Neuronal stem cell (in vitro differentiated cells): ENCODE results near the gene ATP1A2.

ENCODE experiments used
- DNase-seq: peaks from one replicate; pipeline ENCODE4 v3.0.0-alpha.2; 2013; ENCODE audit warnings: low spot score
- H2AFZ ChIP-seq: one replicate; pipeline ENCODE4 v1.6.1; 2013; ENCODE audit warnings: mild to moderate bottlenecking, low read length, inconsistent platforms
- H2AK5ac ChIP-seq: 2 replicates; pipeline ENCODE4 v1.6.1; 2013; ENCODE audit warnings: low read depth, mild to moderate bottlenecking, inconsistent platforms, low read length, moderate library complexity, mixed read lengths
- H2BK120ac ChIP-seq: 2 replicates; pipeline ENCODE4 v1.6.1; 2013; ENCODE audit warnings: low read depth, mild to moderate bottlenecking, inconsistent platforms, low read length, moderate library complexity, mixed read lengths
- H2BK12ac ChIP-seq: one replicate; pipeline ENCODE4 v1.6.1; 2013; ENCODE audit warnings: low read length, inconsistent platforms
- H2BK15ac ChIP-seq: 2 replicates; pipeline ENCODE4 v1.6.1; 2013; ENCODE audit warnings: mild to moderate bottlenecking, low read length, inconsistent platforms, mixed read lengths
- H2BK5ac ChIP-seq: one replicate; pipeline ENCODE4 v1.6.1; 2013; ENCODE audit warnings: inconsistent platforms, mild to moderate bottlenecking, low read length, moderate library complexity
- H3K14ac ChIP-seq: one replicate; pipeline ENCODE4 v1.6.1; 2013; ENCODE audit warnings: low read length, inconsistent platforms
- H3K18ac ChIP-seq: 2 replicates; pipeline ENCODE4 v1.6.1; 2013; ENCODE audit warnings: low read length, inconsistent platforms
- H3K23ac ChIP-seq: 2 replicates; pipeline ENCODE4 v1.6.1; 2013; ENCODE audit warnings: low read depth, mild to moderate bottlenecking, mixed read lengths, low read length, inconsistent platforms; ENCODE audit not compliant: poor library complexity
- H3K27ac ChIP-seq: replicated peaks from 3 replicates; pipeline ENCODE4 v1.5.1; 2013; ENCODE audit warnings: low read length, inconsistent platforms
- H3K27me3 ChIP-seq, 3 experiments: 2 replicates each; pipeline ENCODE4 v1.6.1; 2013; ENCODE audit warnings: low read length in 3 of 3, mild to moderate bottlenecking in 2 of 3, inconsistent platforms in 1 of 3, low read depth in 1 of 3, mixed read lengths in 1 of 3, moderate library complexity in 1 of 3; ENCODE audit not compliant: control insufficient read depth in 3 of 3, insufficient read depth in 3 of 3
- H3K36me3 ChIP-seq, 2 donors: replicated peaks in 1 of 2; 2 replicates each; pipeline ENCODE4 v1.6.1; 2013; ENCODE audit warnings: low read length in 2 of 2; ENCODE audit not compliant: control insufficient read depth in 2 of 2, insufficient read depth in 2 of 2
- H3K4ac ChIP-seq: 2 replicates; pipeline ENCODE4 v1.6.1; 2013; ENCODE audit warnings: inconsistent platforms, mild to moderate bottlenecking, low read length, moderate library complexity
- H3K4me1 ChIP-seq, 2 donors: 1 replicate in 1 of 2; 2 replicates in 1 of 2; pipeline ENCODE4 v1.6.1; 2013; ENCODE audit warnings: low read length in 2 of 2, low read depth in 1 of 2; ENCODE audit not compliant: control insufficient read depth in 2 of 2, insufficient read depth in 1 of 2
- H3K4me2 ChIP-seq: one replicate; pipeline ENCODE4 v1.6.1; 2013; ENCODE audit warnings: mild to moderate bottlenecking, low read length, inconsistent platforms; ENCODE audit not compliant: insufficient read depth, poor library complexity, severe bottlenecking
- H3K4me3 ChIP-seq, 2 donors: 2 replicates each; pipeline ENCODE4 v1.5.1; 2013; ENCODE audit warnings: low read length in 2 of 2, mild to moderate bottlenecking in 2 of 2, inconsistent platforms in 1 of 2, moderate library complexity in 1 of 2
- H3K79me1 ChIP-seq: one replicate; pipeline ENCODE4 v1.6.1; 2013; ENCODE audit warnings: low read depth, mild to moderate bottlenecking, inconsistent platforms, low read length, moderate library complexity
- H3K9ac ChIP-seq: one replicate; pipeline ENCODE4 v1.6.1; 2013; ENCODE audit warnings: mild to moderate bottlenecking, low read depth, low read length, inconsistent platforms; ENCODE audit not compliant: poor library complexity
- H3K9me3 ChIP-seq, 2 donors: replicated peaks in 1 of 2; 2 replicates each; pipeline versions ENCODE3 to v1.6.1; 2013; ENCODE audit warnings: low read length in 2 of 2, mild to moderate bottlenecking in 2 of 2, inconsistent platforms in 1 of 2, low read depth in 1 of 2, mixed read lengths in 1 of 2, moderate library complexity in 1 of 2; ENCODE audit not compliant: control insufficient read depth in 2 of 2, insufficient read depth in 1 of 2
- H4K8ac ChIP-seq: one replicate; pipeline ENCODE4 v1.6.1; 2013; ENCODE audit warnings: low read depth, mild to moderate bottlenecking, inconsistent platforms, low read length, moderate library complexity
- H4K91ac ChIP-seq: one replicate; pipeline ENCODE4 v1.6.1; 2013; ENCODE audit warnings: low read length, low read depth, mild to moderate bottlenecking, inconsistent platforms; ENCODE audit not compliant: poor library complexity
- WGBS, 2 donors: extraction: QIAGEN DNeasy Blood & Tissue Kit; methylation state at CpG; one replicate each; pipeline ENCODE4 v1.1.7; 2013; ENCODE audit warnings: missing lambda C conversion rate in 2 of 2, mixed read lengths in 1 of 2; ENCODE audit not compliant: insufficient read length in 2 of 2, insufficient replicate concordance in 1 of 2; ENCODE audit errors: extremely low coverage in 2 of 2; 5-methylcytosine and 5-hydroxymethylcytosine counted together

The ATP1A2 gene

GRCh38 chr1:160112357-160112756 lies 3.2 kb upstream of the ATP1A2 start:
- no CpG with 5 or more reads among the region's 12 CpGs for WGBS, 2 donors
- Histone ChIP-seq H3K18ac (peak overlapping the region; percentile 20), H3K79me1 (peaks cover 3% of the 10 kb centered on the region), H2BK15ac (peak overlapping the region; percentile 12), H2AK5ac (no peak overlapping the region), H3K9ac (no peak overlapping the region), H2BK5ac (no peak overlapping the region), H4K8ac (no peak overlapping the region), H4K91ac (no peak overlapping the region), H3K4me2 (no peak overlapping the region), H3K27ac (no peak overlapping the region), H3K23ac (no peak overlapping the region), H3K36me3 (no peaks in the 10 kb centered on the region), H3K14ac (no peak overlapping the region), H2BK12ac (no peak overlapping the region), H3K4ac (no peak overlapping the region), H3K4me1 (peaks cover 54 to 63% of the 10 kb centered on the region in 2 donors), H3K9me3 (no peaks in the 10 kb centered on the region), H3K4me3 (no peak overlapping the region), H3K27me3 (no peaks in the 10 kb centered on the region), H2BK120ac (no peak overlapping the region), H2AFZ (no peak overlapping the region)
- no peak for DNase-seq

- Histone ChIP-seq H3K18ac (peak overlapping the region; percentile 23), H4K8ac (no peak overlapping the region), H2BK5ac (no peak overlapping the region), H3K9me3 (no peaks in the 10 kb centered on the region), H3K4me1 (peaks cover 59 to 72% of the 10 kb centered on the region in 2 donors), H2BK15ac (no peak overlapping the region), H3K36me3 (no peaks in the 10 kb centered on the region), H3K27me3 (no peaks in the 10 kb centered on the region), H3K4me3 (no peak overlapping the region), H3K4me2 (no peak overlapping the region), H3K79me1 (peaks cover 3% of the 10 kb centered on the region), H3K27ac (peak overlapping the region; percentile 25), H2BK12ac (peak overlapping the region; percentile 53), H4K91ac (no peak overlapping the region), H3K14ac (no peak overlapping the region), H2AFZ (no peak overlapping the region), H3K23ac (no peak overlapping the region), H2BK120ac (no peak overlapping the region), H3K4ac (no peak overlapping the region), H2AK5ac (no peak overlapping the region), H3K9ac (no peak overlapping the region)
- no peak for DNase-seq
- whole genome bisulfite sequencing, 2 donors: no CpG with 5 or more reads among the region's 8 CpGs
Measured at GRCh38 chr1:160113407-160113806, 2.2 kb upstream of the ATP1A2 start.

GRCh38 chr1:160114085-160114484 lies 1.5 kb upstream of the ATP1A2 start:
- Histone ChIP-seq H3K23ac (no peak overlapping the region), H3K27ac (peak overlapping the region; percentile 25), H2AK5ac (peak overlapping the region; percentile 20), H2BK12ac (no peak overlapping the region), H2BK15ac (peak overlapping the region; percentile 32), H3K14ac (no peak overlapping the region), H3K27me3 (no peaks in the 10 kb centered on the region), H3K9ac (no peak overlapping the region), H3K4me3 (no peak overlapping the region), H4K8ac (no peak overlapping the region), H3K18ac (no peak overlapping the region), H3K4me2 (no peak overlapping the region), H3K4me1 (peaks cover 58 to 67% of the 10 kb centered on the region in 2 donors), H2AFZ (peak overlapping the region; percentile 32), H3K79me1 (peaks cover 3% of the 10 kb centered on the region), H3K4ac (no peak overlapping the region), H3K9me3 (no peaks in the 10 kb centered on the region), H2BK5ac (no peak overlapping the region), H2BK120ac (no peak overlapping the region), H4K91ac (no peak overlapping the region), H3K36me3 (no peaks in the 10 kb centered on the region)
- no CpG with 5 or more reads among the region's 4 CpGs for WGBS, 2 donors
- DNase-seq: no peak

- no peak overlapping the region for H4K91ac ChIP-seq
- peak overlapping the region; percentile 43 for H2BK15ac ChIP-seq
- H2BK5ac ChIP-seq: no peak overlapping the region
- peak overlapping the region; percentile 38 for H2AK5ac ChIP-seq
- peak overlapping the region; percentile 83 for H3K4me2 ChIP-seq
- no peaks in the 10 kb centered on the region for H3K9me3 ChIP-seq
- H3K27ac ChIP-seq: peak overlapping the region; percentile 57
- H2BK120ac ChIP-seq: no peak overlapping the region
- H3K4me1 ChIP-seq: peaks cover 50 to 55% of the 10 kb centered on the region in 2 donors
- no peak overlapping the region for H3K23ac ChIP-seq
- no peak overlapping the region for H2BK12ac ChIP-seq
- no peak for DNase-seq
- H3K79me1 ChIP-seq: peaks cover 5% of the 10 kb centered on the region
- H3K27me3 ChIP-seq: no peaks in the 10 kb centered on the region
- WGBS, 2 donors: no CpG with 5 or more reads among the region's 12 CpGs
- H3K4me3 ChIP-seq: peak overlapping the region; percentile 23 to 77
- peak overlapping the region; percentile 71 for H3K18ac ChIP-seq
- no peak overlapping the region for H3K14ac ChIP-seq
- no peak overlapping the region for H2AFZ ChIP-seq
- peaks cover 0 to 6% of the 10 kb centered on the region in 2 donors for H3K36me3 ChIP-seq
- peak overlapping the region; percentile 37 for H3K4ac ChIP-seq
- peak overlapping the region; percentile 81 for H3K9ac ChIP-seq
- no peak overlapping the region for H4K8ac ChIP-seq
Measured at GRCh38 chr1:160116283-160117147, 956 bp downstream of the ATP1A2 start.
